Uterus (tissue), 2 donors: Measurements from ENCODE around the gene CACHD1.

Experiments
- CTCF ChIP-seq, 4 experiments: fragments of 200-600 bp in 2 of 4; fragments of 450-650 bp in 2 of 4; sonication (generic) in 2 of 4; IDR thresholded peaks; one replicate each; pipeline ENCODE4 v1.5.1; 2016 to 2019; ENCODE audit warnings: antibody characterized with exemption in 4 of 4, mild to moderate bottlenecking in 2 of 4, moderate library complexity in 1 of 4
- POLR2A ChIP-seq, 2 donors: fragments of 450-650 bp; IDR thresholded peaks; one replicate each; pipeline ENCODE4 v1.6.1; 2016; ENCODE audit warnings: antibody characterized with exemption in 2 of 2, mild to moderate bottlenecking in 1 of 2, moderate library complexity in 1 of 2

- TF ChIP-seq CTCF (IDR thresholded peaks at IDR 0.05) (no peak), POLR2A (IDR thresholded peaks at IDR 0.05) (no peak)
These were observed 1.5 kb downstream of the CACHD1 start for GRCh38 chr1:64471218-64472039.
